ENCODE measurements around the gene KSR1. TPM values are rescaled to one million over a fixed set of nuclear protein-coding genes. Genes with fewer than 3 reads are reported as not detected.
A peak's percentile ranks its signal among the peaks of the same experiment; 100 is the strongest.

Gene KSR1
- total and polyA plus RNA-seq, 9 of the 15 experiments (the other 6 are each of a cell fraction or from before 2014, with no cell fraction given) = 1.4 to 51.7 (median 18.4) TPM

DNA sequence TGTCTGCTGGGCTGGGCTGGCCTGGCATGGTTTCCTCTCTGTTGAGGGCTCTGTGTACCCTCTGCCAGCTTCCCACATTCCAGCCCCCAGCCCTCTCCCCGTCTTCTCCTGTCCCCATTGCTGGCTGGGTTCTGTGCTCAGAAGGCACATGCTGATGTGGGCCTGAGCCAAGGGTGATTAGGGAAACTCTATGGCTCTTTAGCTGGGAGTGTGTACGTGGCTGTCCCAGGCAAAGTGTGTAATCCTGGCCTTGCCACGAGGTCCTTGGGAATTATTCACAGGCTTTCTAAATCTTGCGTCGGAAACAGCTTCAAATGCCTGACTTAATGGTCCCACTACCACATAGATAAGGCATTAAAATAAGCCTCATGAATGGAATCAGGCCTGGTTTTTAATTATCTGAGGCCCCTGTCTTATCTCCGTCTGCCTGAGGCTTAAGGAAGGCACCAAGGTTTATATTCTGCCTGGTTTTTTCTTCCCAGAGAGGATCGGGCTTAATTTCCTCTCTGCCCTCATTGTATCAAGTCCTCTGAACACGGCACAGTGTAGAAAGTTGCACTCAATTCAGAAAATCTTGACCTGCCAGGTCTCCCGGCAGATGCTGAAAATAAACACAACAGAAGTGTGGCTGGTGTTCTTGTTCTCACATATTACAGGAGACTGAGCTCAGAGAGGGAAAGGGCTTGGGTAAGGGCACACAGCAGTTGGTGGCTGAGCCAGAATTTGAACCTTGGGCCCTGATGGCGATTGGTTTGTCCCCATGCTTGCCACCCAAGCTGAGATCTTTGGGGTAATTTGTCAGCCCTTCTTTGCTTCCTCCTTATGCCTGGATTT is 121.9 kb downstream of the KSR1 start (continued):
- peak; percentile 72 for TF ChIP-seq ZNF592 (IDR thresholded peaks at IDR 0.05)
- TF ChIP-seq RCOR1 (IDR thresholded peaks at IDR 0.05; ENCODE audit: borderline replicate concordance in 1 of 2, low read depth in 2 of 2, low read length in 2 of 2) = peak in 1 of 2 experiments; percentile 40; a peak in 1 of 4 replicates
- TF ChIP-seq SMARCB1 (IDR thresholded peaks at IDR 0.05; ENCODE audit: insufficient read length, low read depth) = no peak
- TF ChIP-seq GTF3C2 (IDR thresholded peaks at IDR 0.05; ENCODE audit: borderline replicate concordance, extremely low read depth, insufficient read length) = no peak
- TF ChIP-seq NRF1 (conservative IDR thresholded peaks at IDR 0.05 in 1 of 2, IDR thresholded peaks at IDR 0.05 in 1 of 2) = no peak
- no peak for TF ChIP-seq ZNF511 (CRISPR knock-in tag; IDR thresholded peaks at IDR 0.05)
- TF ChIP-seq CLOCK (CRISPR knock-in tag; IDR thresholded peaks at IDR 0.05; ENCODE audit: borderline replicate concordance) = no peak
- TF ChIP-seq, protein P1, sequence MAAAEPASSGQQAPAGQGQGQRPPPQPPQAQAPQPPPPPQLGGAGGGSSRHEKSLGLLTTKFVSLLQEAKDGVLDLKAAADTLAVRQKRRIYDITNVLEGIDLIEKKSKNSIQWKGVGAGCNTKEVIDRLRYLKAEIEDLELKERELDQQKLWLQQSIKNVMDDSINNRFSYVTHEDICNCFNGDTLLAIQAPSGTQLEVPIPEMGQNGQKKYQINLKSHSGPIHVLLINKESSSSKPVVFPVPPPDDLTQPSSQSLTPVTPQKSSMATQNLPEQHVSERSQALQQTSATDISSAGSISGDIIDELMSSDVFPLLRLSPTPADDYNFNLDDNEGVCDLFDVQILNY (CRISPR knock-in tag; IDR thresholded peaks at IDR 0.05) = no peak
- no peak for TF ChIP-seq MCM3 (IDR thresholded peaks at IDR 0.05)
- TF ChIP-seq KAT8 (IDR thresholded peaks at IDR 0.05; ENCODE audit: low read depth) = no peak
- no peak for TF ChIP-seq ZNF785 (CRISPR knock-in tag; IDR thresholded peaks at IDR 0.05)
- peak; percentile 83 for TF ChIP-seq ZFP36 (IDR thresholded peaks at IDR 0.05; ENCODE audit: low read depth, low read length, partially characterized antibody)
- peak; percentile 71 for TF ChIP-seq L3MBTL2 (IDR thresholded peaks at IDR 0.05)
- no peak for TF ChIP-seq RUNX1 (IDR thresholded peaks at IDR 0.05; ENCODE audit: low read depth)
- no peak for TF ChIP-seq ZNF124 (CRISPR knock-in tag; IDR thresholded peaks at IDR 0.05)
- peak; percentile 11; the same call in 1 of the 2 replicates for TF ChIP-seq ELF2 (CRISPR knock-in tag; IDR thresholded peaks at IDR 0.05)
